Esophagus muscularis mucosa (tissue), 4 donors: ENCODE measurements around the gene ACER1. TPM values are rescaled to one million over a fixed set of nuclear protein-coding genes. Genes with fewer than 3 reads are reported as not detected.
"Not testable (repeated sequence)": the region's sequence is repeated elsewhere in the genome, so short reads cannot be mapped to it uniquely, and the experiment has no call there.

Experiments
- DNase-seq: peaks from one replicate; pipeline ENCODE4 v3.0.0-alpha.2; 2017; ENCODE audit errors: extremely low spot score
- H3K27ac ChIP-seq, 4 donors: fragments of 200-600 bp; sonication (generic); replicated peaks in 1 of 4; 1 replicate in 3 of 4; 2 replicates in 1 of 4; pipeline ENCODE4 v1.5.1; 2016 to 2019; ENCODE audit warnings: mild to moderate bottlenecking in 1 of 4
- H3K27me3 ChIP-seq, 4 donors: fragments of 200-600 bp; sonication (generic); one replicate each; pipeline versions ENCODE4 v1.5.1 to v1.6.0; 2016 to 2019
- H3K36me3 ChIP-seq, 4 donors: fragments of 200-600 bp; sonication (generic); one replicate each; pipeline ENCODE4 v1.5.1; 2016 to 2019
- H3K4me1 ChIP-seq, 4 donors: fragments of 200-600 bp; sonication (generic); one replicate each; pipeline ENCODE4 v1.5.1; 2016 to 2019
- H3K4me3 ChIP-seq, 4 donors: fragments of 200-600 bp; sonication (generic); 1 replicate in 2 of 4; 2 replicates in 2 of 4; pipeline ENCODE4 v1.5.1; 2016 to 2019; ENCODE audit warnings: mild to moderate bottlenecking in 4 of 4, moderate library complexity in 1 of 4
- H3K9me3 ChIP-seq, 4 donors: fragments of 200-600 bp; sonication (generic); 1 replicate in 3 of 4; 2 replicates in 1 of 4; pipeline ENCODE4 v1.5.1; 2016 to 2019
- CTCF ChIP-seq, 3 experiments: fragments of 200-600 bp in 2 of 3; fragments of 450-650 bp in 1 of 3; sonication (generic) in 2 of 3; IDR thresholded peaks; one replicate each; pipeline ENCODE4 v1.5.1; 2017 to 2019; ENCODE audit warnings: antibody characterized with exemption in 3 of 3, mild to moderate bottlenecking in 2 of 3, moderate library complexity in 1 of 3
- EP300 ChIP-seq: sonication (generic); formaldehyde crosslinking; IDR thresholded peaks from one replicate; pipeline ENCODE4 v1.6.1; 2017; ENCODE audit warnings: antibody characterized with exemption
- POLR2A ChIP-seq: fragments of 450-650 bp; IDR thresholded peaks from one replicate; pipeline ENCODE4 v1.6.1; 2017; ENCODE audit warnings: antibody characterized with exemption, moderate library complexity, mild to moderate bottlenecking, low read depth
- POLR2AphosphoS5 ChIP-seq, 2 donors: sonication (generic); formaldehyde crosslinking; IDR thresholded peaks; one replicate each; pipeline ENCODE4 v1.6.1; 2017; ENCODE audit warnings: antibody characterized with exemption in 2 of 2
- WGBS: methylation state at CpG from one replicate; pipeline ENCODE4 v1.1.5; 2018; 5-methylcytosine and 5-hydroxymethylcytosine counted together
- intact Hi-C: fragments of 100-400 bp; cut with DNase I; formaldehyde crosslinking; loops from one replicate; pipeline ENCODE4 v1.15.1; 2023
- total RNA-seq, 4 donors: library from RNA; depleted of rRNA; stranded (reverse); fragments of >200 nt; gene quantifications; one replicate each; pipeline versions ENCODE4 v1.1.0 to v1.2.1, GENCODE V29; 2016

The ACER1 gene
- total RNA-seq, 4 donors from 2014 or later, result not detected

DNA sequence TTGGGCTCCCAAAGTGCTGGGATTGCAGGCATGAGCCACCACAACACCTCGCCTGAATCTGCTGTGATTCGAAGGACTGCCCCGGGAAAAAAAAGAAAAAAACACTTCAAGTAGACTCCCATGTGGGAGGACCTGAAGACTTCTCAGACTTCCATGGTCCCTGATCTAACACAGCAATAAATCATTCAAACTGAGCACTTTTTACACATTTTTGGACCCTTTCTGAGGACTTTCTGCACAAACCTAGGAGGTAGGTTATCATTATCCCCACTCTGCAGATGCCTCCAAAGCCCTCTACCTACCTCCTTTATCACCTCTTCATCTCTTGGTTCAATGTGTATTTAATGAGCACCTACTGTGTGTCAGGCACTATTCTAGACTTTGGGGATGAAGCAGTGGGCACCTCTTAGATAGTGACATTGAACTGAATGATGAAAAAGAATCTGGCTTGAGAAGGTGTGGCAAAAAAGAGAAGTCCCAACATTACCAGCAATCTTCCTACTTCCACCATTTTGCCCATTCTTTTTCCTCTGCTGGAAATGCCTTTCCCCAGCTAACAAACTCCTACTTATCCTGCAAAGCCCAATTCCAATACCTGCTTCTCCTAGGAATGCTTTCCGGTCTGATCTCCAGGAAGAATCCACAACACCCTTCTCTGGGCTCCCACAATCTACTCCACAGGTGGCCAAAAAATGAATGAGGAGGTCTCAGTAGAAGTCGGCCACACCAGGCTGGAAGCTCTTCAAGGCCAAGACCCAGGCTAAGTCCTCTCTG lies 26.3 kb upstream of the ACER1 start:
- TF ChIP-seq POLR2AphosphoS5 (IDR thresholded peaks at IDR 0.05) (no peak), POLR2A (no peak), CTCF (IDR thresholded peaks at IDR 0.05) (no peak), EP300 (no peak)
- Histone ChIP-seq H3K4me1 (peaks cover 7 to 21% (median 18%) of the 10 kb centered on the region in 4 donors), H3K27me3 (no peaks in the 10 kb centered on the region), H3K4me3 (no peak overlapping the region), H3K9me3 (no peaks in the 10 kb centered on the region), H3K27ac (no peak overlapping the region), H3K36me3 (peaks cover 8 to 17% (median 15%) of the 10 kb centered on the region in 4 donors)
- intact Hi-C loops, result no loop called here
- DNase-seq, result no peak
- WGBS, result 88% methylated on average over 5 of the region's 5 CpGs

- TF ChIP-seq POLR2AphosphoS5 (IDR thresholded peaks at IDR 0.05) (no peak), POLR2A (no peak), CTCF (IDR thresholded peaks at IDR 0.05) (no peak), EP300 (no peak)
- WGBS, result 77% methylated on average over 7 of the region's 9 CpGs
- H3K4me1 ChIP-seq, result peaks cover 7 to 15% (median 11%) of the 10 kb centered on the region in 4 donors
- H3K27me3 ChIP-seq, result no peaks in the 10 kb centered on the region
- no peaks in the 10 kb centered on the region for H3K9me3 ChIP-seq
- no peak overlapping the region for H3K4me3 ChIP-seq
- no peak for DNase-seq
- H3K36me3 ChIP-seq, result no peaks in the 10 kb centered on the region
- intact Hi-C loops, result no loop called here
- H3K27ac ChIP-seq, result no peak overlapping the region
Observed at GRCh38 chr19:6358003-6358402, 24.6 kb upstream of the ACER1 start.

GRCh38 chr19:6357174-6357573 lies 23.8 kb upstream of the ACER1 start:
- 84% methylated on average over 14 of the region's 14 CpGs for WGBS
- no peaks in the 10 kb centered on the region for H3K36me3 ChIP-seq
- no peak overlapping the region for H3K4me3 ChIP-seq
- TF ChIP-seq CTCF (IDR thresholded peaks at IDR 0.05) (no peak), EP300 (no peak), POLR2A (no peak), POLR2AphosphoS5 (IDR thresholded peaks at IDR 0.05) (no peak)
- no peaks in the 10 kb centered on the region for H3K27me3 ChIP-seq
- DNase-seq, result no peak
- H3K27ac ChIP-seq, result no peak overlapping the region
- peaks cover 0 to 7% (median 3%) of the 10 kb centered on the region in 4 donors for H3K4me1 ChIP-seq
- intact Hi-C loops, result no loop called here
- H3K9me3 ChIP-seq, result no peaks in the 10 kb centered on the region

GRCh38 chr19:6355321-6356040 lies 22.1 kb upstream of the ACER1 start:
- 89% methylated on average over 3 of the region's 46 CpGs for WGBS
- H3K36me3 ChIP-seq, DNase-seq, intact Hi-C loops, H3K27me3 ChIP-seq, H3K9me3 ChIP-seq, H3K4me1 ChIP-seq, H3K4me3 ChIP-seq, H3K27ac ChIP-seq: not testable (repeated sequence)

DNA sequence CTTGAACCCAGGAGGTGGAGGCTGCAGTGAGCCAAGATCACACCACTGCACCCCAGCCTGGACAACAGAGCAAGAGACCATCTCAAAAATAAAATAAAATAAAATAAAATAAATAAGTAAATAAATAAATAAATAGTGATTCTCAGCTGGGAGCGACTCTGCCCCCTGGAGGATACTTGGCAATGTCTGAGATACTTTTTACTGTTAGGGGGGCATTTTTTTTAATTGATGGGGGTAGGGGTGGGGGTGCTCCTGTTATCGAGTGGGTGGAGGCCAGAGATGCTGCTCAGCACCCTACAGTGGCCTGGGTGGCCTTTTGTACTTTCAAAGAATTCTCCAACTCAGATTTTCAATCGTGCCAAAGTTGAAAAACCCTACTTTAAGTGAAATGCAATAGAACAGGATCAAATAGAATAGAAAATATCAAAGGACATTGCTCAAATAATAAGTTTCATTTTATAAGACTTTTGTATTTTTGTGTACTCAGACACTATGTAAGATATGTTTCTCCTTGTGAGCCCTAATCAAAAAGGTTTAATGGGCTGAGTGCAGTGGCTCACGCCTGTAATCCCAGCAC lies 20.8 kb upstream of the ACER1 start:
- intact Hi-C loops, result no loop called here
- Histone ChIP-seq H3K36me3 (no peaks in the 10 kb centered on the region), H3K9me3 (no peaks in the 10 kb centered on the region), H3K4me1 (no peaks in the 10 kb centered on the region), H3K27me3 (no peaks in the 10 kb centered on the region), H3K4me3 (no peak overlapping the region), H3K27ac (no peak overlapping the region)
- no peak for DNase-seq
- 63% methylated on average over 4 of the region's 4 CpGs for WGBS
- no peak for TF ChIP-seq POLR2AphosphoS5 (IDR thresholded peaks at IDR 0.05)
- TF ChIP-seq CTCF (IDR thresholded peaks at IDR 0.05), result peak in 1 of 3 experiments; percentile 47
- TF ChIP-seq EP300, result no peak
